ENCODE measurements around the gene PPP1R1B. TPM values are rescaled to one million over a fixed set of nuclear protein-coding genes. Genes with fewer than 3 reads are reported as not detected.

The PPP1R1B gene
- polyA plus RNA-seq, 1 donor (not counting 4 experiments of a cell fraction or from before 2014, with no cell fraction given) = 0.18 TPM

GRCh38 chr17:39600288-39600996, 26.3 kb upstream of the PPP1R1B start:
- H3K4me3 ChIP-seq (ENCODE audit: control insufficient read depth in 2 of 3, extremely low read depth in 1 of 3, insufficient read depth in 2 of 3, low read depth in 1 of 3, low read length in 3 of 3) = no peak overlapping the region
- no peak for TF ChIP-seq CTCF (optimal IDR thresholded peaks at IDR 0.05 in 1 of 3, IDR thresholded peaks at IDR 0.05 in 1 of 3, conservative IDR thresholded peaks at IDR 0.05 in 1 of 3; ENCODE audit: extremely low read depth in 1 of 3, insufficient read depth in 2 of 3, low read length in 3 of 3)
- no peak for TF ChIP-seq EZH2 (IDR thresholded peaks at IDR 0.05; ENCODE audit: low read length)
- peaks cover 91% of the 10 kb centered on the region for H3K27me3 ChIP-seq (ENCODE audit: control insufficient read depth, extremely low read depth, insufficient read depth, low read length)
- peaks cover 6% of the 10 kb centered on the region for H4K20me1 ChIP-seq (ENCODE audit: control insufficient read depth, extremely low read depth, insufficient read depth, low read length)
- DNase-seq (ENCODE audit: low read depth, low spot score) = no peak
- H3K4me2 ChIP-seq (ENCODE audit: control insufficient read depth, extremely low read depth, insufficient read depth, low read depth, low read length) = no peak overlapping the region
- H3K4me1 ChIP-seq (ENCODE audit: control insufficient read depth, extremely low read depth, insufficient read depth, low read length) = peaks cover 27% of the 10 kb centered on the region
- no peaks in the 10 kb centered on the region for H3K9me1 ChIP-seq (ENCODE audit: control insufficient read depth, extremely low read depth, insufficient read depth, low read length)
- H3K79me2 ChIP-seq (ENCODE audit: control insufficient read depth, insufficient read depth, low read length) = no peaks in the 10 kb centered on the region
- no peak overlapping the region for H3K27ac ChIP-seq (ENCODE audit: control insufficient read depth, insufficient read depth, low read length)
- no peak overlapping the region for H2AFZ ChIP-seq (ENCODE audit: control insufficient read depth, low read length)
- dilution Hi-C loops (cut with MboI; ENCODE audit: extremely low pct_ligation_motif_present, low sequenced_read_pairs) = no loop called here
- no peak for FAIRE-seq
- H3K36me3 ChIP-seq (ENCODE audit: control insufficient read depth in 2 of 2, extremely low read depth in 1 of 2, insufficient read depth in 2 of 2, low read length in 2 of 2) = no peaks in the 10 kb centered on the region
- no peaks in the 10 kb centered on the region for H3K9me3 ChIP-seq (ENCODE audit: control insufficient read depth, low read depth, low read length)
- no peak overlapping the region for H3K9ac ChIP-seq (ENCODE audit: control insufficient read depth, extremely low read depth, insufficient read depth, low read length)

DNA sequence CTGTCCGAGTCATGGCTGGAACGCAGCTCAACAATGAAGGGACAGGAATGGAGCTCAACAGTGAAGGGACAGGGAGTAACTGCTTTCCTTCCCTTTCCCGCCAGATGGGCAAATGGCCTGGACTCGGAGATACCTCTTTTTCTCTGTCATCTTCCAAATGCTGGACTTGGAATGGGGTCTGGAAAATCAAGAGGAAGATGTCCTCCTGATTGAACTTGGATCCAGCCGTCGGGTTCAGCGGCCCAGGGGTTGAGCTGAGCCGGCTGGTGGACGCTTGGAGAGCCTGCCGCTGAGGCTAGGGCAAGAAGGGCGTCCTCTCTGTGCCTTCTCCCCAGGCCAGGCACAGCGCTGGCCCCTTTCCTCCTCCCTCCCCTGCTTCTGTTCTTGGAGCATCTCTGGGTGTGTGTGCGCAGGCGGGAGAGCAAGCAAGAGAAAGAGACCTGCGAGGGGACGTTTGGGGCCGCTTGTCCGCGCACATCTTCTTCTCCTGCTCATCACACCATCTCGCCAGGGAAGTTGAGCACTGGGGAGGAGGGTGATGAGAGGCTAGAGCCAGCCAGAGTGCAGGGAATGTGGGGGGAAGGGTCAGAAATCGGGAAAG, 25.7 kb upstream of the PPP1R1B start:
- H3K36me3 ChIP-seq (ENCODE audit: control insufficient read depth in 2 of 2, extremely low read depth in 1 of 2, insufficient read depth in 2 of 2, low read length in 2 of 2) = no peaks in the 10 kb centered on the region
- H3K4me3 ChIP-seq (ENCODE audit: control insufficient read depth in 2 of 3, extremely low read depth in 1 of 3, insufficient read depth in 2 of 3, low read depth in 1 of 3, low read length in 3 of 3) = no peak overlapping the region
- no peak overlapping the region for H3K9ac ChIP-seq (ENCODE audit: control insufficient read depth, extremely low read depth, insufficient read depth, low read length)
- FAIRE-seq (no peak), DNase-seq (ENCODE audit: low read depth, low spot score) (no peak)
- H3K9me3 ChIP-seq (ENCODE audit: control insufficient read depth, low read depth, low read length) = no peaks in the 10 kb centered on the region
- H3K9me1 ChIP-seq (ENCODE audit: control insufficient read depth, extremely low read depth, insufficient read depth, low read length) = no peaks in the 10 kb centered on the region
- H3K79me2 ChIP-seq (ENCODE audit: control insufficient read depth, insufficient read depth, low read length) = no peaks in the 10 kb centered on the region
- H3K27me3 ChIP-seq (ENCODE audit: control insufficient read depth, extremely low read depth, insufficient read depth, low read length) = peaks cover 91% of the 10 kb centered on the region
- H3K27ac ChIP-seq (ENCODE audit: control insufficient read depth, insufficient read depth, low read length) = no peak overlapping the region
- dilution Hi-C loops (cut with MboI; ENCODE audit: extremely low pct_ligation_motif_present, low sequenced_read_pairs) = no loop called here
- H3K4me2 ChIP-seq (ENCODE audit: control insufficient read depth, extremely low read depth, insufficient read depth, low read depth, low read length) = no peak overlapping the region
- H3K4me1 ChIP-seq (ENCODE audit: control insufficient read depth, extremely low read depth, insufficient read depth, low read length) = peaks cover 31% of the 10 kb centered on the region
- H2AFZ ChIP-seq (ENCODE audit: control insufficient read depth, low read length) = no peak overlapping the region
- peaks cover 6% of the 10 kb centered on the region for H4K20me1 ChIP-seq (ENCODE audit: control insufficient read depth, extremely low read depth, insufficient read depth, low read length)
- TF ChIP-seq CTCF (optimal IDR thresholded peaks at IDR 0.05 in 1 of 3, IDR thresholded peaks at IDR 0.05 in 1 of 3, conservative IDR thresholded peaks at IDR 0.05 in 1 of 3; ENCODE audit: extremely low read depth in 1 of 3, insufficient read depth in 2 of 3, low read length in 3 of 3) = no peak
- no peak for TF ChIP-seq EZH2 (IDR thresholded peaks at IDR 0.05; ENCODE audit: low read length)
